Activated naive CD4-positive, alpha-beta T cell treated with anti-CD3 and anti-CD28 coated beads, Interleukin-2, amount 50 U/mL, for 16 hours (primary cell): ENCODE measurements around the gene ZNF133.
"Not testable (repeated sequence)": the region's sequence is repeated elsewhere in the genome, so short reads cannot be mapped to it uniquely, and the experiment has no call there.

Source experiments
- DNase-seq: peaks from one replicate; pipeline ENCODE4 v3.0.0-alpha.2; 2020

ZNF133 gene

GRCh38 chr20:18287546-18287914 lies 797 bp upstream of the ZNF133 start:
- DNase-seq = no peak

- no peak for DNase-seq
Observed at GRCh38 chr20:18288749-18289267, 481 bp downstream of the ZNF133 start.

GRCh38 chr20:18289306-18289705 lies 979 bp downstream of the ZNF133 start:
- no peak for DNase-seq

GRCh38 chr20:18299364-18299763 lies 11.0 kb downstream of the ZNF133 start:
- no peak for DNase-seq

GRCh38 chr20:18304618-18305017 lies 16.3 kb downstream of the ZNF133 start:
- DNase-seq = no peak

GRCh38 chr20:18307301-18307700 lies 19.0 kb downstream of the ZNF133 start:
- DNase-seq = no peak

GRCh38 chr20:18310051-18310450 lies 21.7 kb downstream of the ZNF133 start:
- DNase-seq = no peak

- no peak for DNase-seq
Observed at GRCh38 chr20:18310592-18310991, 22.3 kb downstream of the ZNF133 start.

GRCh38 chr20:18312723-18313122 lies 24.4 kb downstream of the ZNF133 start:
- DNase-seq = no peak

- DNase-seq = no peak
Observed at GRCh38 chr20:18313411-18313810, 25.1 kb downstream of the ZNF133 start.

GRCh38 chr20:18314786-18315406 lies 26.6 kb downstream of the ZNF133 start:
- DNase-seq = no peak

- no peak for DNase-seq
Observed at GRCh38 chr20:18316166-18316565, 27.8 kb downstream of the ZNF133 start.

GRCh38 chr20:18321316-18321715 lies 33.0 kb downstream of the ZNF133 start:
- no peak for DNase-seq

- no peak for DNase-seq
Observed at GRCh38 chr20:18321976-18322950, 33.9 kb downstream of the ZNF133 start.

- DNase-seq = no peak
Observed at GRCh38 chr20:18323705-18324104, 35.4 kb downstream of the ZNF133 start.

GRCh38 chr20:18324596-18325089 lies 36.3 kb downstream of the ZNF133 start:
- no peak for DNase-seq

GRCh38 chr20:18326990-18327389 lies 38.7 kb downstream of the ZNF133 start:
- no peak for DNase-seq

GRCh38 chr20:18331694-18332093 lies 43.4 kb downstream of the ZNF133 start:
- no peak for DNase-seq

- not testable (repeated sequence) for DNase-seq
Observed at GRCh38 chr20:18349749-18350148, 61.4 kb downstream of the ZNF133 start.

- DNase-seq = no peak
Observed at GRCh38 chr20:18359854-18360253, 71.5 kb downstream of the ZNF133 start.

GRCh38 chr20:18360635-18361034 lies 72.3 kb downstream of the ZNF133 start:
- DNase-seq = no peak

GRCh38 chr20:18361678-18362077 lies 73.4 kb downstream of the ZNF133 start:
- no peak for DNase-seq

- no peak for DNase-seq
Observed at GRCh38 chr20:18362916-18363315, 74.6 kb downstream of the ZNF133 start.

- no peak for DNase-seq
Observed at GRCh38 chr20:18363708-18364107, 75.4 kb downstream of the ZNF133 start.
